AG04449 (cell line): ENCODE results near the gene SPAG5.

Experiments used
- CTCF ChIA-PET: fragments of 350-600 bp; formaldehyde crosslinking; extraction: SDS; loops from one replicate; lab custom pipeline; 2021; ENCODE audit warnings: antibody characterized with exemption; lab: Yijun Ruan, JAX
- POLR2A ChIA-PET: fragments of 400-600, 350-600 bp; formaldehyde crosslinking; extraction: SDS; loops from one replicate; lab custom pipeline; 2020; ENCODE audit warnings: antibody characterized with exemption, inconsistent platforms; lab: Yijun Ruan, JAX
- DNase-seq: peaks from one replicate; pipeline ENCODE4 v3.0.0-alpha.2; 2010; ENCODE audit warnings: low read depth, low spot score
- H3K4me3 ChIP-seq: 2 replicates; pipeline ENCODE4 v1.5.1; 2011; ENCODE audit warnings: low read depth, mild to moderate bottlenecking, control low read depth, low read length
- CTCF ChIP-seq: IDR thresholded peaks from one replicate; pipeline ENCODE4 v1.5.1; 2011; ENCODE audit warnings: mild to moderate bottlenecking, moderate library complexity, low read length, control low read depth, inconsistent platforms; ENCODE audit not compliant: insufficient read depth; ENCODE audit errors: missing control alignments

Gene SPAG5

GRCh38 chr17:28553000-28553505 is 45.8 kb downstream of the SPAG5 start:
- H3K4me3 ChIP-seq, result no peak overlapping the region; the same call in 1 of the 2 replicates
- no peak for DNase-seq
- CTCF ChIA-PET, result interaction anchor here (1.4 to 8.9 kb wide), 2 partner anchors 16 to 58 kb away, joined by 5 to 107 read pairs; no protein-coding TSS in a partner anchor
- POLR2A ChIA-PET, result interaction anchor here (1.0 kb wide), 1 partner anchor 18 kb away, joined by 4 read pairs; the partner anchor contains the start of gene PIGS
- TF ChIP-seq CTCF, result no peak

DNA sequence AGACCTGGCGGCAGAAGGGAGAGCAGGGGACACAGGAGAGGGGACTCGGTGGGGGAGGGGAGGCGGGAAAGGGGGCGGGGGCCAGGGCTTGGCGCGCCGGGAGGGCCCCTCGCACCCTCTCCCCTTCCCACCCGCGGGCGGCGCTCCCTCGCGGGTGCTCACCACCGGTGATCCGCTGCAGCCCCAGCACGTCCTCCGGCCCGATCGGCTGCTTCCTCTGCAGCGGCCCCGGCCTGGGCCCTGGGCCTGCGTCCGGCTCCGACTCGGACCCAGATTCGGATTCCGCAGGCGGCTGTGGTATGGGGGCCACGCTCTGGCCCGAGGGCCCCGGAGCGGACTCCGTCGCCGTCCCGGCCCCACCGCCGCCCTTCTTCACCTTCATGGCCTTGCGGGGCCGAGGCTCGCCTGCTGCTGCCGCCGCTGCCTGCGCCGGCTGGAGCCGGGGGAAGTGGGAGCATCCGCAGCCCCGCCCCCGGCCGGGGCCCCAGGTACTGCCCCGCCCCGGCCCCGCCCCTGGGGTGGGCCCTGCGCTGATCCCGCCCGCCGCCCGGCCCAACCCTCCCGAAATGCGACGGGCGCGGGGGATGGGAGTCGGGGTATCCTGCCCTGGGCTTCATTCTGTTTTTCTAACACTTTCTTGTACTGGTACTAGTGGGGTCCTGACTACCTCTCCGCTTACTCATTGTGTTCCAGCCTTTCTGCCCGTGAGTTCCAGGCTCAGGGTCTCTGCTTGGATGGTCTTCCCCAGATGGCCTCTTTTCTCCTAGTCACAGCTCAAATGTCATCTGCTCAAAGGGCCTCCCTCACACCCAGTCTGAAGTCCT is 46.4 kb downstream of the SPAG5 start, which contains the start of gene UNC119:
Gene UNC119, minus strand, starts transcription at position 449 of the 824 bp plus-strand sequence. Its CDS starts 67 bp downstream, at position 382.
- POLR2A ChIA-PET, result interaction anchor here (0.5 to 1.9 kb wide), 3 partner anchors 19 to 49 kb away, joined by 3 to 6 read pairs (median 4); partner anchors contain the start of gene PIGS
- TF ChIP-seq CTCF, result no peak
- DNase-seq, result no peak
- CTCF ChIA-PET, result interaction anchor here (1.0 to 8.9 kb wide), 3 partner anchors 15 to 57 kb away, joined by 4 to 107 read pairs (median 5); no protein-coding TSS in a partner anchor
- peak within 1 kb of the TSS; percentile 75 for H3K4me3 ChIP-seq

- POLR2A ChIA-PET, result interaction anchor here (1.9 kb wide), 1 partner anchor 20 kb away, joined by 6 read pairs; the partner anchor contains the start of gene PIGS
- CTCF ChIA-PET, result interaction anchor here (0.9 to 8.9 kb wide), 9 partner anchors 14 to 171 kb away, joined by 3 to 107 read pairs (median 4); partner anchors contain the start of gene PIGS
- peak overlapping the region; percentile 75 for H3K4me3 ChIP-seq
- no peak for DNase-seq
- no peak for TF ChIP-seq CTCF
Measured at GRCh38 chr17:28551421-28552175, 47.2 kb downstream of the SPAG5 start.

- ChIA-PET POLR2A (interaction anchor here (1.9 kb wide), 1 partner anchor 21 kb away, joined by 6 read pairs; the partner anchor contains the start of gene PIGS), CTCF (interaction anchor here (0.7 to 8.9 kb wide), 10 partner anchors 13 to 170 kb away, joined by 3 to 107 read pairs (median 4); partner anchors contain the start of gene PIGS)
Measured at GRCh38 chr17:28550858-28551257, 48.0 kb downstream of the SPAG5 start.

More at GRCh38 chr17:28550858-28551257, 48.0 kb downstream of the SPAG5 start:
- no peak for TF ChIP-seq CTCF
- no peak for DNase-seq
- no peak overlapping the region for H3K4me3 ChIP-seq
